ENCODE results near the gene WWC2.
"Not testable (repeated sequence)": the region's sequence is repeated elsewhere in the genome, so short reads cannot be mapped to it uniquely, and the experiment has no call there.

Gene WWC2

GRCh38 chr4:183141997-183142396, 42.9 kb downstream of the WWC2 start:
- no peak for DNase-seq (ENCODE audit: low read depth in 2 of 2, low spot score in 1 of 2)

- no peak for DNase-seq (ENCODE audit: low read depth in 2 of 2, low spot score in 1 of 2)
These were observed 43.8 kb downstream of the WWC2 start for GRCh38 chr4:183142571-183143550.

GRCh38 chr4:183144787-183145186, 45.7 kb downstream of the WWC2 start:
- no peak for DNase-seq (ENCODE audit: low read depth in 2 of 2, low spot score in 1 of 2)

GRCh38 chr4:183145773-183146172, 46.7 kb downstream of the WWC2 start:
- no peak for DNase-seq (ENCODE audit: low read depth in 2 of 2, low spot score in 1 of 2)

- no peak for DNase-seq (ENCODE audit: low read depth in 2 of 2, low spot score in 1 of 2)
These were observed 47.4 kb downstream of the WWC2 start for GRCh38 chr4:183146478-183146877.

GRCh38 chr4:183147196-183147595, 48.1 kb downstream of the WWC2 start:
- DNase-seq (ENCODE audit: low read depth in 2 of 2, low spot score in 1 of 2): no peak

GRCh38 chr4:183147983-183148382, 48.9 kb downstream of the WWC2 start:
- DNase-seq (ENCODE audit: low read depth in 2 of 2, low spot score in 1 of 2): no peak

GRCh38 chr4:183149616-183150539, 50.8 kb downstream of the WWC2 start:
- DNase-seq (ENCODE audit: low read depth in 2 of 2, low spot score in 1 of 2): no peak

- not testable (repeated sequence) for DNase-seq (ENCODE audit: low read depth in 2 of 2, low spot score in 1 of 2)
These were observed 51.6 kb downstream of the WWC2 start for GRCh38 chr4:183150664-183151063.

- DNase-seq (ENCODE audit: low read depth in 2 of 2, low spot score in 1 of 2): not testable (repeated sequence)
These were observed 53.2 kb downstream of the WWC2 start for GRCh38 chr4:183152232-183152631.

GRCh38 chr4:183153190-183153916, 54.3 kb downstream of the WWC2 start:
- no peak for DNase-seq (ENCODE audit: low read depth in 2 of 2, low spot score in 1 of 2)

- DNase-seq (ENCODE audit: low read depth in 2 of 2, low spot score in 1 of 2): no peak
These were observed 55.8 kb downstream of the WWC2 start for GRCh38 chr4:183154701-183155391.

GRCh38 chr4:183155450-183156184, 56.6 kb downstream of the WWC2 start:
- no peak for DNase-seq (ENCODE audit: low read depth in 2 of 2, low spot score in 1 of 2)

- DNase-seq (ENCODE audit: low read depth in 2 of 2, low spot score in 1 of 2): no peak
These were observed 58.2 kb downstream of the WWC2 start for GRCh38 chr4:183157215-183157614.

GRCh38 chr4:183158062-183158461, 59.0 kb downstream of the WWC2 start:
- DNase-seq (ENCODE audit: low read depth in 2 of 2, low spot score in 1 of 2): no peak

GRCh38 chr4:183161630-183162029, 62.6 kb downstream of the WWC2 start:
- DNase-seq (ENCODE audit: low read depth in 2 of 2, low spot score in 1 of 2): no peak

GRCh38 chr4:183163135-183163534, 64.1 kb downstream of the WWC2 start:
- no peak for DNase-seq (ENCODE audit: low read depth in 2 of 2, low spot score in 1 of 2)

GRCh38 chr4:183164963-183165362, 65.9 kb downstream of the WWC2 start:
- DNase-seq (ENCODE audit: low read depth in 2 of 2, low spot score in 1 of 2): no peak

- no peak for DNase-seq (ENCODE audit: low read depth in 2 of 2, low spot score in 1 of 2)
These were observed 66.3 kb downstream of the WWC2 start for GRCh38 chr4:183165376-183165775.

GRCh38 chr4:183170894-183171293, 71.8 kb downstream of the WWC2 start:
- no peak for DNase-seq (ENCODE audit: low read depth in 2 of 2, low spot score in 1 of 2)
